IMR-90 (cell line): ENCODE results near the gene PPHLN1. TPM values are rescaled to one million over a fixed set of nuclear protein-coding genes. Genes with fewer than 3 reads are reported as not detected.

Experiments
- ATAC-seq: fragments of 200-7000 bp; cut with Tn5 transposase; 2 replicates; pipeline ENCODE4 v1.9.1; 2020; ENCODE audit warnings: low read depth, mild to moderate bottlenecking, moderate library complexity
- BruUV-seq: library from RNA; stranded (reverse); fragments of 400-500 nt; replicated peaks from 2 replicates; lab custom pipeline; 2021; lab: Mats Ljungman, UMichigan
- CTCF ChIA-PET: fragments of 300-600 bp; formaldehyde crosslinking; extraction: SDS; loops from one replicate; lab custom pipeline; 2021; ENCODE audit warnings: antibody characterized with exemption; lab: Yijun Ruan, JAX
- POLR2A ChIA-PET: fragments of 300-600 bp; sonication (Branson Sonifier 250); formaldehyde crosslinking; loops from one replicate; lab custom pipeline; 2022; ENCODE audit warnings: antibody characterized with exemption; ENCODE audit not compliant: unreplicated experiment; lab: Charles Lee
- DNase-seq: peaks from one replicate; pipeline ENCODE4 v3.0.0; 2013
- H2AFZ ChIP-seq: replicated peaks from 2 replicates; pipeline ENCODE3; 2013; ENCODE audit warnings: low read length, mild to moderate bottlenecking; ENCODE audit not compliant: poor library complexity
- H2AK5ac ChIP-seq: 2 replicates; pipeline ENCODE4 v1.6.1; 2013; ENCODE audit warnings: low read depth, low read length, inconsistent platforms
- H2AK9ac ChIP-seq: replicated peaks from 2 replicates; pipeline ENCODE3; 2013; ENCODE audit warnings: mild to moderate bottlenecking, low read depth, low read length, moderate library complexity; ENCODE audit not compliant: poor library complexity
- H2BK120ac ChIP-seq: 2 replicates; pipeline ENCODE4 v1.6.1; 2013; ENCODE audit warnings: low read depth, low read length, inconsistent platforms
- H2BK15ac ChIP-seq: 3 replicates; pipeline ENCODE4 v1.6.1; 2013; ENCODE audit warnings: low read depth, low read length, inconsistent platforms
- H2BK20ac ChIP-seq: 2 replicates; pipeline ENCODE4 v1.6.1; 2013; ENCODE audit warnings: low read depth, mild to moderate bottlenecking, inconsistent platforms, low read length, moderate library complexity
- H2BK5ac ChIP-seq: 2 replicates; pipeline ENCODE4 v1.6.1; 2013; ENCODE audit warnings: mild to moderate bottlenecking, low read depth, low read length, inconsistent platforms; ENCODE audit not compliant: poor library complexity, severe bottlenecking
- H3K14ac ChIP-seq: replicated peaks from 2 replicates; pipeline ENCODE4 v1.6.1; 2013; ENCODE audit warnings: low read depth, low read length, inconsistent platforms
- H3K18ac ChIP-seq: 2 replicates; pipeline ENCODE4 v1.6.1; 2013; ENCODE audit warnings: low read depth, low read length, control low read depth
- H3K23ac ChIP-seq: 2 replicates; pipeline ENCODE4 v1.6.1; 2013; ENCODE audit warnings: low read depth, low read length, inconsistent platforms
- H3K27ac ChIP-seq: 2 replicates; pipeline ENCODE4 v1.5.1; 2013; ENCODE audit warnings: mild to moderate bottlenecking, control low read depth, low read length; ENCODE audit not compliant: insufficient read depth
- H3K27me3 ChIP-seq: 2 replicates; pipeline ENCODE4 v1.6.1; 2013; ENCODE audit warnings: low read length; ENCODE audit not compliant: control insufficient read depth, insufficient read depth
- H3K36me3 ChIP-seq: 2 replicates; pipeline ENCODE4 v1.6.1; 2013; ENCODE audit warnings: low read length, mixed read lengths; ENCODE audit not compliant: control insufficient read depth, insufficient read depth
- H3K4ac ChIP-seq: 2 replicates; pipeline ENCODE4 v1.6.1; 2013; ENCODE audit warnings: low read depth, low read length, inconsistent platforms
- H3K4me1 ChIP-seq: 2 replicates; pipeline ENCODE4 v1.6.1; 2013; ENCODE audit warnings: low read length, mixed read lengths; ENCODE audit not compliant: control insufficient read depth, insufficient read depth
- H3K4me2 ChIP-seq: 2 replicates; pipeline ENCODE4 v1.6.1; 2013; ENCODE audit warnings: low read depth, mild to moderate bottlenecking, control low read depth, low read length, moderate library complexity
- H3K4me3 ChIP-seq: 2 replicates; pipeline ENCODE4 v1.5.1; 2013; ENCODE audit warnings: low read depth, mild to moderate bottlenecking, control low read depth, low read length, moderate library complexity; ENCODE audit not compliant: insufficient read depth
- H3K56ac ChIP-seq: 2 replicates; pipeline ENCODE4 v1.6.1; 2013; ENCODE audit warnings: low read length, inconsistent platforms; ENCODE audit not compliant: insufficient read depth; ENCODE audit errors: extremely low read depth
- H3K79me1 ChIP-seq, 2 experiments: 2 replicates each; pipeline ENCODE4 v1.6.1; 2013; ENCODE audit warnings: low read length in 2 of 2, inconsistent platforms in 1 of 2, low read depth in 1 of 2
- H3K9ac ChIP-seq: 2 replicates; pipeline ENCODE4 v1.6.1; 2013; ENCODE audit warnings: low read depth, low read length, control low read depth
- H3K9me1 ChIP-seq: 2 replicates; pipeline ENCODE4 v1.6.1; 2013; ENCODE audit warnings: low read length, inconsistent platforms; ENCODE audit not compliant: insufficient read depth
- H3K9me3 ChIP-seq: 2 replicates; pipeline ENCODE4 v1.6.1; 2013; ENCODE audit warnings: low read length; ENCODE audit not compliant: control insufficient read depth, insufficient read depth
- H4K20me1 ChIP-seq: 2 replicates; pipeline ENCODE4 v1.6.1; 2013; ENCODE audit warnings: low read length, inconsistent platforms; ENCODE audit not compliant: insufficient read depth
- H4K5ac ChIP-seq: 2 replicates; pipeline ENCODE4 v1.6.1; 2013; ENCODE audit warnings: mild to moderate bottlenecking, low read depth, low read length, control low read depth
- H4K8ac ChIP-seq, 2 experiments: 2 replicates each; pipeline ENCODE4 v1.6.1; 2013; ENCODE audit warnings: low read depth in 2 of 2, low read length in 2 of 2, control low read depth in 1 of 2, inconsistent platforms in 1 of 2
- H4K91ac ChIP-seq: 2 replicates; pipeline ENCODE4 v1.6.1; 2013; ENCODE audit warnings: low read depth, low read length, inconsistent platforms; ENCODE audit not compliant: insufficient read depth
- dilution Hi-C: fragments of 300-500 bp; cut with HindIII; formaldehyde crosslinking; loops from one replicate; pipeline ENCODE4 v1.14.3; 2018; ENCODE audit warnings: low sequenced_read_pairs; ENCODE audit not compliant: unreplicated experiment
- in situ Hi-C: fragments of 300-500 bp; cut with MboI; formaldehyde crosslinking; loops from 3 replicates; pipeline ENCODE4 v1.14.3; 2019; ENCODE audit warnings: low sequenced_read_pairs, inconsistent platforms, mixed read lengths
- intact Hi-C: fragments of 100-400 bp; cut with micrococcal nuclease; formaldehyde crosslinking; loops from 2 replicates; pipeline ENCODE4 v1.10.0; 2022
- polyA plus RNA-seq, 3 experiments: library from polyadenylated mRNA; depleted of rRNA; stranded (reverse); fragments of >200 nt; gene quantifications; 2 replicates each; pipeline ENCODE4 v1.2.3, GENCODE V29; 2012; ENCODE audit warnings: low replicate concordance in 1 of 3
- total RNA-seq: library from RNA; depleted of rRNA; stranded (reverse); fragments of >200 nt; gene quantifications from 2 replicates; pipeline ENCODE4 v1.2.3, GENCODE V29; 2012
- TF ChIP-seq, protein P1 (sequence below): conservative IDR thresholded peaks from 2 replicates; pipeline ENCODE4 v1.5.1; 2012; ENCODE audit warnings: mild to moderate bottlenecking, low read depth, low read length, improper control_type of control experiment

The PPHLN1 gene
- total and polyA plus RNA-seq, 2 of the 4 experiments (the other 2 are of a cell fraction) = 50.7 to 54.3 TPM

DNA sequence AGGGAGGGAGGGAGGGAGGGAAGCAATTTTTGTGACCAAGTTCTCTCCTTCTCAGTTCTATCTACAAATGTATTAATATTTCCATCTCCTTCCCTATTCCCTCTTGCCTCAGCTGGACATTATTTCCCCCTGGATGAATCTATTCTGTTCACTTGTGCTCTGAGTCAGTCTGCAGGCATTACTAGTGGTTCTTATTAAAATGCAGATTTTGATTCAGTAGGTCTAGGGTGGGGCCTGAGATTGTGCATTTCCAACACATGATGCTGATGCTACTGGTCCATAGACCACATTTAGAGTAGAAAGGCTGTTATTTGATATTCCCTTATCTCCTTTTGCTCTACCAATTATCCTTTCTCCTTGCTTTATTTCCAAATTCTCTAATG lies 47.8 kb upstream of the PPHLN1 start:
- dilution Hi-C loops = no loop called here
- Histone ChIP-seq H4K8ac (no peak overlapping the region), H3K27ac (no peak overlapping the region)

More for the DNA sequence above, 47.8 kb upstream of the PPHLN1 start:
- H3K9me3 ChIP-seq = no peaks in the 10 kb centered on the region
- no peak overlapping the region for H2BK20ac ChIP-seq
- no peak overlapping the region for H3K23ac ChIP-seq
- no peak overlapping the region for H4K5ac ChIP-seq
- no peak overlapping the region for H2AFZ ChIP-seq
- in situ Hi-C loops = no loop called here
- ATAC-seq = no peak
- H3K14ac ChIP-seq = no peak overlapping the region
- H2AK9ac ChIP-seq = no peak overlapping the region
- no peaks in the 10 kb centered on the region for H3K36me3 ChIP-seq
- no peak overlapping the region for H3K4me3 ChIP-seq
- CTCF ChIA-PET = no interaction called here
- no peak overlapping the region for H2AK5ac ChIP-seq
- no peaks in the 10 kb centered on the region for H4K20me1 ChIP-seq
- H3K56ac ChIP-seq = no peak overlapping the region
- no peak overlapping the region for H4K91ac ChIP-seq
- DNase-seq = no peak
- no peak overlapping the region for H2BK120ac ChIP-seq
- TF ChIP-seq, protein P1, sequence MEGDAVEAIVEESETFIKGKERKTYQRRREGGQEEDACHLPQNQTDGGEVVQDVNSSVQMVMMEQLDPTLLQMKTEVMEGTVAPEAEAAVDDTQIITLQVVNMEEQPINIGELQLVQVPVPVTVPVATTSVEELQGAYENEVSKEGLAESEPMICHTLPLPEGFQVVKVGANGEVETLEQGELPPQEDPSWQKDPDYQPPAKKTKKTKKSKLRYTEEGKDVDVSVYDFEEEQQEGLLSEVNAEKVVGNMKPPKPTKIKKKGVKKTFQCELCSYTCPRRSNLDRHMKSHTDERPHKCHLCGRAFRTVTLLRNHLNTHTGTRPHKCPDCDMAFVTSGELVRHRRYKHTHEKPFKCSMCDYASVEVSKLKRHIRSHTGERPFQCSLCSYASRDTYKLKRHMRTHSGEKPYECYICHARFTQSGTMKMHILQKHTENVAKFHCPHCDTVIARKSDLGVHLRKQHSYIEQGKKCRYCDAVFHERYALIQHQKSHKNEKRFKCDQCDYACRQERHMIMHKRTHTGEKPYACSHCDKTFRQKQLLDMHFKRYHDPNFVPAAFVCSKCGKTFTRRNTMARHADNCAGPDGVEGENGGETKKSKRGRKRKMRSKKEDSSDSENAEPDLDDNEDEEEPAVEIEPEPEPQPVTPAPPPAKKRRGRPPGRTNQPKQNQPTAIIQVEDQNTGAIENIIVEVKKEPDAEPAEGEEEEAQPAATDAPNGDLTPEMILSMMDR = no peak
- H3K4me2 ChIP-seq = no peak overlapping the region
- no peak overlapping the region for H3K18ac ChIP-seq
- no peak overlapping the region for H2BK15ac ChIP-seq
- no peak overlapping the region for H3K9ac ChIP-seq
- H2BK5ac ChIP-seq = no peak overlapping the region
- BruUV-seq = no TSS peak
- intact Hi-C loops = no loop called here
- H3K9me1 ChIP-seq = no peaks in the 10 kb centered on the region
- no peaks in the 10 kb centered on the region for H3K79me1 ChIP-seq
- H3K4ac ChIP-seq = no peak overlapping the region
- H3K27me3 ChIP-seq = peaks cover 3% of the 10 kb centered on the region
- H3K4me1 ChIP-seq = no peaks in the 10 kb centered on the region
- POLR2A ChIA-PET = no interaction called here
